Measurements from ENCODE around the gene SLC16A12.
"Not testable (repeated sequence)": the region's sequence is repeated elsewhere in the genome, so short reads cannot be mapped to it uniquely, and the experiment has no call there.

The SLC16A12 gene

GRCh38 chr10:89550509-89550908, 15.1 kb upstream of the SLC16A12 start:
- in situ Hi-C loops (cut with MboI; ENCODE audit: low sequenced_read_pairs), result loop anchor here (25.0 kb wide), 1 partner anchor 113 kb away; no protein-coding TSS in a partner anchor

- in situ Hi-C loops (cut with MboI; ENCODE audit: low sequenced_read_pairs), result no loop called here
These were observed 14.1 kb upstream of the SLC16A12 start for GRCh38 chr10:89549510-89549909.

- in situ Hi-C loops (cut with MboI; ENCODE audit: low sequenced_read_pairs), result no loop called here
These were observed 13.3 kb upstream of the SLC16A12 start for GRCh38 chr10:89548673-89549072.

- in situ Hi-C loops (cut with MboI; ENCODE audit: low sequenced_read_pairs), result no loop called here
These were observed 12.6 kb upstream of the SLC16A12 start for GRCh38 chr10:89547853-89548513.

- in situ Hi-C loops (cut with MboI; ENCODE audit: low sequenced_read_pairs), result not testable (repeated sequence)
These were observed 11.3 kb upstream of the SLC16A12 start for GRCh38 chr10:89546651-89547050.

GRCh38 chr10:89543841-89544240, 8.4 kb upstream of the SLC16A12 start:
- in situ Hi-C loops (cut with MboI; ENCODE audit: low sequenced_read_pairs), result no loop called here

GRCh38 chr10:89540420-89540949, 5.1 kb upstream of the SLC16A12 start:
- in situ Hi-C loops (cut with MboI; ENCODE audit: low sequenced_read_pairs), result no loop called here

- in situ Hi-C loops (cut with MboI; ENCODE audit: low sequenced_read_pairs), result no loop called here
These were observed 2.0 kb upstream of the SLC16A12 start for GRCh38 chr10:89537364-89537763.

GRCh38 chr10:89536013-89536354, 590 bp upstream of the SLC16A12 start:
- in situ Hi-C loops (cut with MboI; ENCODE audit: low sequenced_read_pairs), result no loop called here

- in situ Hi-C loops (cut with MboI; ENCODE audit: low sequenced_read_pairs), result no loop called here
These were observed 598 bp downstream of the SLC16A12 start for GRCh38 chr10:89534826-89535166.

GRCh38 chr10:89532476-89532875, 2.9 kb downstream of the SLC16A12 start:
- in situ Hi-C loops (cut with MboI; ENCODE audit: low sequenced_read_pairs), result no loop called here

GRCh38 chr10:89531359-89531758, 4.0 kb downstream of the SLC16A12 start:
- in situ Hi-C loops (cut with MboI; ENCODE audit: low sequenced_read_pairs), result no loop called here

- in situ Hi-C loops (cut with MboI; ENCODE audit: low sequenced_read_pairs), result not testable (repeated sequence)
These were observed 5.7 kb downstream of the SLC16A12 start for GRCh38 chr10:89529711-89530110.

GRCh38 chr10:89526358-89526757, 9.0 kb downstream of the SLC16A12 start:
- in situ Hi-C loops (cut with MboI; ENCODE audit: low sequenced_read_pairs), result no loop called here

- in situ Hi-C loops (cut with MboI; ENCODE audit: low sequenced_read_pairs), result no loop called here
These were observed 9.8 kb downstream of the SLC16A12 start for GRCh38 chr10:89525556-89525955.

GRCh38 chr10:89524279-89524678, 11.1 kb downstream of the SLC16A12 start:
- in situ Hi-C loops (cut with MboI; ENCODE audit: low sequenced_read_pairs), result no loop called here

- in situ Hi-C loops (cut with MboI; ENCODE audit: low sequenced_read_pairs), result no loop called here
These were observed 12.1 kb downstream of the SLC16A12 start for GRCh38 chr10:89523274-89523673.

GRCh38 chr10:89522463-89522862, 12.9 kb downstream of the SLC16A12 start:
- in situ Hi-C loops (cut with MboI; ENCODE audit: low sequenced_read_pairs), result no loop called here

GRCh38 chr10:89521368-89521767, 14.0 kb downstream of the SLC16A12 start:
- in situ Hi-C loops (cut with MboI; ENCODE audit: low sequenced_read_pairs), result no loop called here

GRCh38 chr10:89520706-89521105, 14.7 kb downstream of the SLC16A12 start:
- in situ Hi-C loops (cut with MboI; ENCODE audit: low sequenced_read_pairs), result no loop called here

- in situ Hi-C loops (cut with MboI; ENCODE audit: low sequenced_read_pairs), result no loop called here
These were observed 16.2 kb downstream of the SLC16A12 start for GRCh38 chr10:89518876-89519842.

- in situ Hi-C loops (cut with MboI; ENCODE audit: low sequenced_read_pairs), result no loop called here
These were observed 17.3 kb downstream of the SLC16A12 start for GRCh38 chr10:89518108-89518507.
